ENCODE measurements around the gene PLPP4. TPM values are rescaled to one million over a fixed set of nuclear protein-coding genes. Genes with fewer than 3 reads are reported as not detected.
A peak's percentile ranks its signal among the peaks of the same experiment; 100 is the strongest.
"Not testable (repeated sequence)": the region's sequence is repeated elsewhere in the genome, so short reads cannot be mapped to it uniquely, and the experiment has no call there.

Gene PLPP4
- polyA plus RNA-seq, 1 of the 3 experiments (the other 2 are of a cell fraction) = 27.9 TPM

DNA sequence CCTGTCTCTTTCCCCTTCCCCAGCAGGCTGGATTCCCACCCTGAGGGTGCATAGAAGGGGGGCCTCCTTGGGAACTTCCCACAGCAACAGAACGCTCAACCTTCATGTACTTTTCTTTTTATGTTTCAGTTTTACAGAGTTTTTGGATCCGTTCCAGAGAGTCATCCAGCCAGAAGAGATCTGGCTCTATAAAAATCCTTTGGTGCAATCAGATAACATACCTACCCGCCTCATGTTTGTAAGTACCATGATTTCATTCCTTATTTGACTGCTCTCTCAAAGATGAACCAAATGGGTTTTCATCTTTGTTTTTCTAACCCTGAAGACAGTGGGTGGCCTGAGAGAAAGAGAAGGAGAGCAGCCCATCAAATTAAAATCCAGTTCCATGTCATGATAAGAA, 46.7 kb downstream of the PLPP4 start:
- Histone ChIP-seq H4K20me1 (ENCODE audit: insufficient read depth) (peaks cover 5% of the 10 kb centered on the region; the same call in 1 of the 2 replicates), H3K9ac (no peak overlapping the region), H3K4me2 (peak overlapping the region; percentile 1; the same call in 1 of the 2 replicates), H3K4me1 (ENCODE audit: control insufficient read depth in 1 of 2, insufficient read depth in 2 of 2, low read depth in 1 of 2, low read length in 1 of 2) (peaks cover 7 to 11% of the 10 kb centered on the region in 2 experiments; a peak in 2 of 4 replicates), H3K79me2 (ENCODE audit: insufficient read depth) (peaks cover 94% of the 10 kb centered on the region; the same call in 1 of the 2 replicates), H3K9me2 (no peaks in the 10 kb centered on the region), H3F3A (replicated peaks; ENCODE audit: insufficient read depth) (peaks cover 17% of the 10 kb centered on the region), H2AFZ (ENCODE audit: low read depth) (no peak overlapping the region), H3K27me3 (ENCODE audit: insufficient read depth) (no peaks in the 10 kb centered on the region), H3K4me3 (ENCODE audit: low read depth in 2 of 2, low read length in 1 of 2) (no peak overlapping the region), H3K36me3 (replicated peaks in 1 of 2; ENCODE audit: control insufficient read depth in 1 of 2, insufficient read depth in 2 of 2, low read length in 1 of 2) (peaks cover 2 to 34% of the 10 kb centered on the region in 2 experiments), H3K27ac (ENCODE audit: low read depth in 2 of 2, low read length in 1 of 2) (peak overlapping the region in 1 of 2 experiments; percentile 54; a peak in 2 of 4 replicates), H3K9me3 (no peaks in the 10 kb centered on the region)
- TF ChIP-seq NFIC (IDR thresholded peaks at IDR 0.05; ENCODE audit: borderline replicate concordance) = peak; percentile 67; the same call in 1 of the 2 replicates
- TF ChIP-seq FOSL2 (IDR thresholded peaks at IDR 0.05; ENCODE audit: borderline replicate concordance, low read depth) = no peak
- WGBS (ENCODE audit: low lambda C conversion rate) = 23% methylated on average over 3 of the region's 3 CpGs
- ChIA-PET CTCF (no interaction called here), POLR2A (no interaction called here)
- DNase-seq = peak; percentile 37

DNA sequence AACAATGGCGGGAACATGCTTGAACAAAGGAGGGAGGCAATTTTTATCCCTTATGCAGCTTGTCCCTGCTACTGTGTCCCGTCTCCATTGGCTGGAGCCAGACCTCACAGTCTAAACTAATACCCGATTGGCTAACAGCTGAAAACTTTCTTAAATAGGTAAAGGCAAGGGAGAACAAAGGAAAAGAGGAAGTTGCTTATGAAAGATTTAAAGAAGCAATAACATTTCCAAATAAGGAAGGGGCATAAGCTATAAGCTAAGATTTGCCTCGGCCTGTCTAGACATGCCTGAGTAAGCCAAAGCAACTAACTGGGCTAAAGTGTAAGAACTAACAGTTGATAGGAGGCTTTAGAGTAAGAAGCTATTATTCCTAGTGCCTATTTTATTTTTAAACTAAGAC, 47.2 kb downstream of the PLPP4 start:
- H3K4me3 ChIP-seq (ENCODE audit: low read depth in 2 of 2, low read length in 1 of 2); POLR2A ChIA-PET; H3K9me3 ChIP-seq; H3K27me3 ChIP-seq (ENCODE audit: insufficient read depth); DNase-seq; H2AFZ ChIP-seq (ENCODE audit: low read depth); H3K9me2 ChIP-seq; H3K9ac ChIP-seq: not testable (repeated sequence)
- CTCF ChIA-PET = interaction anchor here (1.5 kb wide), 1 partner anchor 10 kb away, joined by 3 read pairs; no protein-coding TSS in a partner anchor
- peaks cover 94% of the 10 kb centered on the region for H3K79me2 ChIP-seq (ENCODE audit: insufficient read depth)
- H4K20me1 ChIP-seq (ENCODE audit: insufficient read depth) = peaks cover 11% of the 10 kb centered on the region; the same call in 1 of the 2 replicates
- peaks cover 7 to 11% of the 10 kb centered on the region in 2 experiments; a peak in 2 of 4 replicates for H3K4me1 ChIP-seq (ENCODE audit: control insufficient read depth in 1 of 2, insufficient read depth in 2 of 2, low read depth in 1 of 2, low read length in 1 of 2)
- peak overlapping the region; percentile 1; the same call in 1 of the 2 replicates for H3K4me2 ChIP-seq
- H3K27ac ChIP-seq (ENCODE audit: low read depth in 2 of 2, low read length in 1 of 2) = peak overlapping the region in 1 of 2 experiments; percentile 54; a peak in 2 of 4 replicates
- H3F3A ChIP-seq (replicated peaks; ENCODE audit: insufficient read depth) = peaks cover 17% of the 10 kb centered on the region
- WGBS (ENCODE audit: low lambda C conversion rate) = 83% methylated on average over 4 of the region's 4 CpGs
- H3K36me3 ChIP-seq (replicated peaks in 1 of 2; ENCODE audit: control insufficient read depth in 1 of 2, insufficient read depth in 2 of 2, low read length in 1 of 2) = peaks cover 2 to 34% of the 10 kb centered on the region in 2 experiments

DNA sequence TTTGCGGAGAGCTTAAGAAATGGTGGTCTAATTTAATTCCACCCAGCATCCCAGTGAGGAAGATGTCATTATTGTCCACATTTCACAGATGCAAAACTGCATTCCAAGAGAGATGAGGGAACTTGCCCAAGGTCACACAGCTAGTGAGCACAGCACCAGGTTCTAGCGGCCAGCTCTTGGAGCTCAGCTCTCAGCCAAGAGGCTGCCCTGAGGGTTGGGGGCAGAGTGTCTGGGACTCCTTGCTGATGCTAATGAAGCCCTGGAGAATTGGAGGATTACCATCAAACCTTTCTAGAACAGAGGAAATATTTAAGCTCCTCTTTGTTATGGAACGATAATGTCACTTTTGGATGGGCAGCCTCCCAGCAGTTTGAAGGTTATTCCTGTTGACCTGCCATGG, 48.0 kb downstream of the PLPP4 start:
- ChIA-PET POLR2A (no interaction called here), CTCF (interaction anchor here (1.2 to 1.5 kb wide), 2 partner anchors 10 to 81 kb away, joined by 3 read pairs; no protein-coding TSS in a partner anchor)
- DNase-seq = no peak
- Histone ChIP-seq H3K27me3 (ENCODE audit: insufficient read depth) (no peaks in the 10 kb centered on the region), H3F3A (replicated peaks; ENCODE audit: insufficient read depth) (peaks cover 17% of the 10 kb centered on the region), H3K4me3 (ENCODE audit: low read depth in 2 of 2, low read length in 1 of 2) (no peak overlapping the region), H3K27ac (ENCODE audit: low read depth in 2 of 2, low read length in 1 of 2) (0 out of 4 replicates have a peak overlapping the region, but pooled peaks of 1 of the 2 experiments have one; percentile 54), H3K9ac (no peak overlapping the region), H4K20me1 (ENCODE audit: insufficient read depth) (peaks cover 16% of the 10 kb centered on the region; the same call in 1 of the 2 replicates), H3K9me2 (no peaks in the 10 kb centered on the region), H3K4me1 (ENCODE audit: control insufficient read depth in 1 of 2, insufficient read depth in 2 of 2, low read depth in 1 of 2, low read length in 1 of 2) (peaks cover 7 to 11% of the 10 kb centered on the region in 2 experiments; a peak in 2 of 4 replicates), H3K79me2 (ENCODE audit: insufficient read depth) (peaks cover 94% of the 10 kb centered on the region), H3K4me2 (no peak overlapping the region), H3K9me3 (no peaks in the 10 kb centered on the region), H2AFZ (ENCODE audit: low read depth) (no peak overlapping the region), H3K36me3 (replicated peaks in 1 of 2; ENCODE audit: control insufficient read depth in 1 of 2, insufficient read depth in 2 of 2, low read length in 1 of 2) (peaks cover 2 to 34% of the 10 kb centered on the region in 2 experiments)
- no peak for TF ChIP-seq ZBTB33 (IDR thresholded peaks at IDR 0.05; ENCODE audit: borderline replicate concordance, low read depth)
- no peak for TF ChIP-seq NRF1 (IDR thresholded peaks at IDR 0.05; ENCODE audit: low read depth, low read length)
- TF ChIP-seq MEF2A (IDR thresholded peaks at IDR 0.05; ENCODE audit: borderline replicate concordance, low read depth) = no peak
- TF ChIP-seq MAX (IDR thresholded peaks at IDR 0.05; ENCODE audit: low read depth) = no peak
- TF ChIP-seq, protein P1, sequence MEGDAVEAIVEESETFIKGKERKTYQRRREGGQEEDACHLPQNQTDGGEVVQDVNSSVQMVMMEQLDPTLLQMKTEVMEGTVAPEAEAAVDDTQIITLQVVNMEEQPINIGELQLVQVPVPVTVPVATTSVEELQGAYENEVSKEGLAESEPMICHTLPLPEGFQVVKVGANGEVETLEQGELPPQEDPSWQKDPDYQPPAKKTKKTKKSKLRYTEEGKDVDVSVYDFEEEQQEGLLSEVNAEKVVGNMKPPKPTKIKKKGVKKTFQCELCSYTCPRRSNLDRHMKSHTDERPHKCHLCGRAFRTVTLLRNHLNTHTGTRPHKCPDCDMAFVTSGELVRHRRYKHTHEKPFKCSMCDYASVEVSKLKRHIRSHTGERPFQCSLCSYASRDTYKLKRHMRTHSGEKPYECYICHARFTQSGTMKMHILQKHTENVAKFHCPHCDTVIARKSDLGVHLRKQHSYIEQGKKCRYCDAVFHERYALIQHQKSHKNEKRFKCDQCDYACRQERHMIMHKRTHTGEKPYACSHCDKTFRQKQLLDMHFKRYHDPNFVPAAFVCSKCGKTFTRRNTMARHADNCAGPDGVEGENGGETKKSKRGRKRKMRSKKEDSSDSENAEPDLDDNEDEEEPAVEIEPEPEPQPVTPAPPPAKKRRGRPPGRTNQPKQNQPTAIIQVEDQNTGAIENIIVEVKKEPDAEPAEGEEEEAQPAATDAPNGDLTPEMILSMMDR (IDR thresholded peaks at IDR 0.05) = no peak
- WGBS (ENCODE audit: low lambda C conversion rate) = 80% methylated on average over 2 of the region's 3 CpGs

Measured in SK-N-SH (cell line).